ENCODE measurements around the gene SPON1. TPM values are rescaled to one million over a fixed set of nuclear protein-coding genes. Genes with fewer than 3 reads are reported as not detected.
"Not testable (repeated sequence)": the region's sequence is repeated elsewhere in the genome, so short reads cannot be mapped to it uniquely, and the experiment has no call there.

Gene SPON1
- total RNA-seq, 1 donor from 2014 or later: 13.2 TPM

DNA sequence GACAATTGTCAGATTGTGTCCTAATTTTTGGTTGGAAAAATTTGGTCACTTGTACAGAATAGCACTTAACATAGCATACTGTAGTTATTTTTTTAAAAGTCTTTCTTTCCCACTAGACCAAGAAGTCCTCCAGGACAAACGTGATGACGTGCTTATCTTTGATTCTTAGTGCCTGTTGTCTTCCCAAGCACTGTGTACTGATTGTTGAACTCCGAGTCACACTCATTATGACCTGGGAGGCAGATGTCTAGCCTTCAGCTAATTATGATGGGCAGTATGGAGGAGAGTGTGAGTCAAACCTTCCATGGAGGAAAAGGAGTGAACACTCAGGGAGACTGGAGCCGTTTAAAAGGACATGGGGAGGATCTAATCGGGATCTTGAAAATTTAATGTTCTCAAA is 119.8 kb downstream of the SPON1 start:
- no peak overlapping the region for H3K27ac Mint-ChIP-seq (ENCODE audit: unreplicated experiment)
- TF ChIP-seq, protein P1, sequence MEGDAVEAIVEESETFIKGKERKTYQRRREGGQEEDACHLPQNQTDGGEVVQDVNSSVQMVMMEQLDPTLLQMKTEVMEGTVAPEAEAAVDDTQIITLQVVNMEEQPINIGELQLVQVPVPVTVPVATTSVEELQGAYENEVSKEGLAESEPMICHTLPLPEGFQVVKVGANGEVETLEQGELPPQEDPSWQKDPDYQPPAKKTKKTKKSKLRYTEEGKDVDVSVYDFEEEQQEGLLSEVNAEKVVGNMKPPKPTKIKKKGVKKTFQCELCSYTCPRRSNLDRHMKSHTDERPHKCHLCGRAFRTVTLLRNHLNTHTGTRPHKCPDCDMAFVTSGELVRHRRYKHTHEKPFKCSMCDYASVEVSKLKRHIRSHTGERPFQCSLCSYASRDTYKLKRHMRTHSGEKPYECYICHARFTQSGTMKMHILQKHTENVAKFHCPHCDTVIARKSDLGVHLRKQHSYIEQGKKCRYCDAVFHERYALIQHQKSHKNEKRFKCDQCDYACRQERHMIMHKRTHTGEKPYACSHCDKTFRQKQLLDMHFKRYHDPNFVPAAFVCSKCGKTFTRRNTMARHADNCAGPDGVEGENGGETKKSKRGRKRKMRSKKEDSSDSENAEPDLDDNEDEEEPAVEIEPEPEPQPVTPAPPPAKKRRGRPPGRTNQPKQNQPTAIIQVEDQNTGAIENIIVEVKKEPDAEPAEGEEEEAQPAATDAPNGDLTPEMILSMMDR (conservative IDR thresholded peaks at IDR 0.05): no peak
- H3K27me3 Mint-ChIP-seq (ENCODE audit: low read depth): peaks cover 18% of the 10 kb centered on the region
- peaks cover 14% of the 10 kb centered on the region for H3K36me3 Mint-ChIP-seq (ENCODE audit: low read depth)
- DNase-seq (ENCODE audit: low read depth, low spot score): no peak
- H3K4me3 Mint-ChIP-seq: no peak overlapping the region
- H3K9me3 Mint-ChIP-seq: peaks cover 5% of the 10 kb centered on the region
- H3K4me1 Mint-ChIP-seq: peaks cover 12% of the 10 kb centered on the region

DNA sequence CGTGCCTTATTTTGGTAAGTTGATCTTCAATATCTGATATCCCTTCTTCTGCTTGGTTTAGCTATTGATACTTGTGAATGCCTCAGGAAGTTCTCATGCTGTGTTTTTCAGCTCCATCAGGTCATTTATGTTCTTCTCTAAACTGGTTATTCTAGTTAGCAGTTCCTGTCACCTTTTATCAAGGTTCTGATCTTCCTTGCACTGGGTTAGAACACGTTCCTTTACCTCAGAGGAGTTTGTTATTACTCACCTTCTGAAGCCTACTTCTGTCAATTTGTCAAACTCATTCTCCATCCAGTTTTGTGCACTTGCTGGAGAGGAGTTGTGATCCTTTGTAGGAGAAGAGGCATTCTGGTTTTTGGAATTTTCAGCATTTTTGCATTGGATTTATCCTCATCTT is 126.3 kb downstream of the SPON1 start:
- Mint-ChIP-seq H3K36me3 (ENCODE audit: low read depth) (peaks cover 27% of the 10 kb centered on the region), H3K9me3 (peaks cover 15% of the 10 kb centered on the region), H3K27me3 (ENCODE audit: low read depth) (peaks cover 25% of the 10 kb centered on the region)
- not testable (repeated sequence) for H3K27ac Mint-ChIP-seq (ENCODE audit: unreplicated experiment); H3K4me1 Mint-ChIP-seq; DNase-seq (ENCODE audit: low read depth, low spot score); H3K4me3 Mint-ChIP-seq

DNA sequence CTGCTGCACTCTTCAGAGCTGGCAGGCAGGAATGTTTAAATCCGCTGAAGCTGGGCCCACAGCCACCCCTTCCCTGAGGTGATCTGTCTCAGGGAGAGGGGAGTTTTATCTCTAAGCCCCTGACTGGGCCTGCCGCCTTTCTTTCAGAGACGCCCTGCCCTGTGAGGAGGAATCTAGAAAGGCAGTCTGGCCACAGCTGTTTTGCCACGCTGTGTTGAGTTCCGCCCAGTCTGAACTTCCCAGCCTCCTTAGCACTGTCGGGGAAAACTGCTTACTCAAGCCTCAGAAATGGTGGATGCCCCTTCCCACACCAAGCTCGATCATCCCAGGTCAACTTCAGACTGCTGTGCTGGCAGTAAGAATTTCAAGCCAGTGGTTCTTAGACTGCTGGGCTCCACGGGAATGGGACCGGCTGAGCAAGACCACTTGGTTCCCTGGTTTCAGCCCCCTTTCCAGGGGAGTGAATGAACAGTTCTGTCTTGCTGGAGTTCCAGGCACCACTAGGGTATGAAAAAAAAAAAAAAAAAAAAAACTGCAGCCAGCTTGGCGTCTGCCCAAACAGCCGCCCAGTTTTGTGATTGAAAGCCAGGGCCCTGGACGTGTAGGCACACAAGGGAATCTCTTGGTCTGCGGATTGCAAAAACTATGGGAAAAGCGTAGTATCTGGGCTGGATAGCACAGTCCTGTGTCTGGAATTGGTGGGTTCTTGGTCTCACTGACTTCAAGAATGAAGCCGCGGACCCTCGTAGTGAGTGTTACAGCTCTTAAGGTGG is 127.4 kb downstream of the SPON1 start:
- Mint-ChIP-seq H3K9me3 (peaks cover 14% of the 10 kb centered on the region), H3K27ac (ENCODE audit: unreplicated experiment) (no peak overlapping the region), H3K4me3 (no peak overlapping the region), H3K27me3 (ENCODE audit: low read depth) (peaks cover 25% of the 10 kb centered on the region), H3K36me3 (ENCODE audit: low read depth) (peaks cover 24% of the 10 kb centered on the region), H3K4me1 (peaks cover 10% of the 10 kb centered on the region)
- DNase-seq (ENCODE audit: low read depth, low spot score): no peak
- TF ChIP-seq, protein P1 (conservative IDR thresholded peaks at IDR 0.05): no peak

DNA sequence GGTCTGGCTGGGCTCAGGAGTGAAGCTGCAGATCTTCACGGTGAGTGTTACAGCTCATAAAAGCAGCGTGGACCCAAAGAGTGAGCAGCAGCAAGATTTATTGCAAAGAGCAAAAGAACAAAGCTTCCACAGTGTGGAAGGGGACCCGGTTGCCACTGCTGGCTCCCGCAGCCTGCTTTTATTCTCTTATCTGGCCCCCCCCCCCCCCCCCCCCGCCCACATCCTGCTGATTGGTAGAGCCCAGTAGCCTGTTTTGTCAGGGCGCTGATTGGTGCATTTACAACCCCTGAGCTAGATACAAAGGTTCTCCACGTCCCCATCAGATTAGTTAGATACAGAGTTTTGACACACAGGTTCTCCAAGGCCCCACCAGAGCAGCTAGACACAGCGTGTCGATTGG is 128.1 kb downstream of the SPON1 start:
- Mint-ChIP-seq H3K27me3 (ENCODE audit: low read depth) (peaks cover 23% of the 10 kb centered on the region), H3K36me3 (ENCODE audit: low read depth) (peaks cover 24% of the 10 kb centered on the region), H3K9me3 (peaks cover 14% of the 10 kb centered on the region)
- not testable (repeated sequence) for DNase-seq (ENCODE audit: low read depth, low spot score); H3K27ac Mint-ChIP-seq (ENCODE audit: unreplicated experiment); H3K4me1 Mint-ChIP-seq; H3K4me3 Mint-ChIP-seq

DNA sequence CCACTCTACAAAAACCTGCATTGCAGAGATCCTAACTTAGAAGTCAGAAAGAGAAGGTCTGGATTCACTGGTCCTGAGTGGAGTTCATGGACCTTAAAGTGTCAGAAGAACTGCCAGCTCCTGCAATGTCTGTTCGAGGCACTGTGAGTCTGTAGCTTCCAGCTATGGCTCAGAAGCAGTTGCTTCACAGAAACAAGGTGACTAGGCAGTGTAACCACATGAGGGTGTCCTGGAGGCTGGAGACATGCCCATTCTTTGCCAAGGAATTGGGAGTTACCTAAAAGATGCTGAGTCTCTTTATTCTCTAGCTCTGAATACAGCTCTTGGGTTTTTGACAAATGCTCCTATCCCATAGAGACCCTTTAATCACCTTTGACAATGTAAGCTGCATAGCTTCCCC is 130.5 kb downstream of the SPON1 start:
- TF ChIP-seq, protein P1 (conservative IDR thresholded peaks at IDR 0.05): no peak
- DNase-seq (ENCODE audit: low read depth, low spot score): no peak
- peaks cover 12% of the 10 kb centered on the region for H3K36me3 Mint-ChIP-seq (ENCODE audit: low read depth)
- H3K27me3 Mint-ChIP-seq (ENCODE audit: low read depth): peaks cover 5% of the 10 kb centered on the region
- no peak overlapping the region for H3K27ac Mint-ChIP-seq (ENCODE audit: unreplicated experiment)
- no peak overlapping the region for H3K4me3 Mint-ChIP-seq
- H3K4me1 Mint-ChIP-seq: peaks cover 10% of the 10 kb centered on the region
- peaks cover 8% of the 10 kb centered on the region for H3K9me3 Mint-ChIP-seq

DNA sequence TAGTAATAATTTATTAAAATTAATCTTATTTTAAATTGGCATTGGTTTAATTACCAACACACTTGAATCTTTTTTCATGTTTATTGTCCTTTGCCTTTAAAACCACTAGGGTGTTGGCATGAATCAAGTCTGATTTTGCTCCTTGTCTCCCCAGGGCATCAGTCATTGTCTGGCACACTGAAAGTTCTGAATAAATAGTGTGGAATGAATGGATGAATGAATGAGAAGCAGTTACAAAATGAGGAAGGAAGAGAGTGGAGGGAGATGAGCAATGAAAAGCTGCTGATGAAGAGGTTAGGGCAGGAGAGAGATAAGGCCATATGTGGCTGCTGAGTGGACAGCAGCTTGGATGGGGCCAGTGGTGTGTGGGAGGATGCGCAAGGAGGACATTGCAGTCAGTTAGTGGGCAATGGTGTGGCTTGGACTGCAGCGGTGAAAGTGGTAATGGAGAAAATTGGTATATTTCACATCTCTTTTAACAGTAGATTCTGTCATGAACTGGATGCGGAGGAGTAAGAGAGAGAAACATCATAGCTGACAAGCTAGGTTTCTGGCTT is 132.0 kb downstream of the SPON1 start:
- TF ChIP-seq, protein P1 (conservative IDR thresholded peaks at IDR 0.05): no peak
- Mint-ChIP-seq H3K27ac (ENCODE audit: unreplicated experiment) (no peak overlapping the region), H3K9me3 (peaks cover 4% of the 10 kb centered on the region), H3K36me3 (ENCODE audit: low read depth) (peaks cover 4% of the 10 kb centered on the region), H3K27me3 (ENCODE audit: low read depth) (no peaks in the 10 kb centered on the region), H3K4me3 (no peak overlapping the region), H3K4me1 (peaks cover 10% of the 10 kb centered on the region)
- no peak for DNase-seq (ENCODE audit: low read depth, low spot score)

All from neural crest cell (in vitro differentiated cells).